Endothelial cell of umbilical vein (primary cell): ENCODE measurements around the gene CLDN7. TPM values are rescaled to one million over a fixed set of nuclear protein-coding genes. Genes with fewer than 3 reads are reported as not detected.

Experiments used
- BruUV-seq: library from RNA; stranded (reverse); fragments of 400-500 nt; replicated peaks from 2 replicates; lab custom pipeline; 2021; lab: Mats Ljungman, UMichigan
- CTCF ChIA-PET: fragments of 300-600, 350-600 bp; sonication (Branson Sonifier 250); formaldehyde crosslinking; loops from one replicate; lab custom pipeline; 2021; ENCODE audit warnings: antibody characterized with exemption, inconsistent platforms; lab: Charles Lee
- POLR2A ChIA-PET: fragments of 300-600, 350-600 bp; sonication (Branson Sonifier 250); formaldehyde crosslinking; loops from one replicate; lab custom pipeline; 2021; ENCODE audit warnings: antibody characterized with exemption, inconsistent platforms; lab: Charles Lee
- DNase-seq: peaks from one replicate; pipeline ENCODE4 v3.0.0-alpha.2; 2011; ENCODE audit warnings: low read depth, low spot score
- FAIRE-seq: peaks from 2 replicates; lab custom pipeline; 2011; peaks lifted over from hg19 to GRCh38; lab: Jason Lieb, UNC
- H2AFZ ChIP-seq: 2 replicates; pipeline ENCODE4 v1.6.0; 2012; ENCODE audit warnings: low read depth, low read length, control low read depth, inconsistent platforms
- H3K27ac ChIP-seq: 2 replicates; pipeline ENCODE4 v1.5.1; 2011; ENCODE audit warnings: low read depth, mild to moderate bottlenecking, control low read depth, low read length, moderate library complexity; ENCODE audit not compliant: insufficient read depth
- H3K27me3 ChIP-seq, 2 experiments: 2 replicates each; pipeline versions ENCODE4 v1.6.0 to v1.6.1; 2011; ENCODE audit warnings: low read length in 2 of 2, mixed read lengths in 1 of 2; ENCODE audit not compliant: control insufficient read depth in 2 of 2, insufficient read depth in 2 of 2
- H3K36me3 ChIP-seq, 2 experiments: 2 replicates in 1 of 2; 3 replicates in 1 of 2; pipeline ENCODE4 v1.5.1; 2011; ENCODE audit warnings: low read length in 2 of 2, mild to moderate bottlenecking in 1 of 2, moderate library complexity in 1 of 2; ENCODE audit not compliant: control insufficient read depth in 2 of 2, insufficient read depth in 2 of 2; ENCODE audit errors: extremely low read depth in 1 of 2
- H3K4me1 ChIP-seq: 3 replicates; pipeline ENCODE4 v1.5.1; 2011; ENCODE audit warnings: mild to moderate bottlenecking, low read length; ENCODE audit not compliant: control insufficient read depth, insufficient read depth; ENCODE audit errors: extremely low read depth
- H3K4me2 ChIP-seq: 2 replicates; pipeline ENCODE4 v1.6.1; 2011; ENCODE audit warnings: low read length, control low read depth, mixed read lengths; ENCODE audit not compliant: insufficient read depth
- H3K4me3 ChIP-seq, 3 experiments: fragments of 200-600 bp in 1 of 3; sonication (generic), shearing (Covaris generic) in 1 of 3; replicated peaks in 1 of 3; 2 replicates each; pipeline ENCODE4 v1.5.1; 2011 to 2016; ENCODE audit warnings: control low read depth in 3 of 3, low read length in 3 of 3, mild to moderate bottlenecking in 2 of 3, inconsistent platforms in 1 of 3, low read depth in 1 of 3, moderate library complexity in 1 of 3; ENCODE audit not compliant: insufficient read depth in 1 of 3
- H3K79me2 ChIP-seq: 2 replicates; pipeline ENCODE4 v1.6.0; 2012; ENCODE audit warnings: low read length, inconsistent platforms; ENCODE audit not compliant: control insufficient read depth, insufficient read depth
- H3K9ac ChIP-seq: replicated peaks from 2 replicates; pipeline ENCODE3; 2011; ENCODE audit warnings: low read length, control low read depth; ENCODE audit not compliant: insufficient read depth; ENCODE audit errors: extremely low read depth
- H3K9me1 ChIP-seq: replicated peaks from 3 replicates; pipeline ENCODE4 v1.6.0; 2011; ENCODE audit warnings: mild to moderate bottlenecking, low read length; ENCODE audit not compliant: control insufficient read depth, insufficient read depth; ENCODE audit errors: extremely low read depth
- H3K9me3 ChIP-seq: replicated peaks from 2 replicates; pipeline ENCODE4 v1.5.1; 2012; ENCODE audit warnings: low read length, inconsistent platforms; ENCODE audit not compliant: control insufficient read depth, insufficient read depth
- H4K20me1 ChIP-seq: replicated peaks from 2 replicates; pipeline ENCODE3; 2011; ENCODE audit warnings: mild to moderate bottlenecking, low read length; ENCODE audit not compliant: control insufficient read depth, insufficient read depth; ENCODE audit errors: extremely low read depth
- FOS ChIP-seq: IDR thresholded peaks from 2 replicates; pipeline ENCODE4 v1.6.1; 2011; ENCODE audit warnings: mild to moderate bottlenecking, low read length, moderate library complexity, borderline replicate concordance; ENCODE audit not compliant: insufficient read depth
- POLR2A ChIP-seq: IDR thresholded peaks from 2 replicates; pipeline ENCODE4 v1.6.1; 2012; ENCODE audit warnings: low read depth, mild to moderate bottlenecking, control low read depth, low read length
- POLR2AphosphoS5 ChIP-seq: IDR thresholded peaks from 2 replicates; pipeline ENCODE4 v1.6.1; 2012; ENCODE audit warnings: low read depth, mild to moderate bottlenecking, control low read depth, low read length, moderate library complexity; ENCODE audit not compliant: insufficient read depth
- dilution Hi-C: fragments of 300-500 bp; cut with MboI; formaldehyde crosslinking; loops from one replicate; pipeline ENCODE4 v1.15.0; 2019; ENCODE audit warnings: low sequenced_read_pairs; ENCODE audit not compliant: extremely low pct_ligation_motif_present
- intact Hi-C: fragments of 100-400 bp; cut with micrococcal nuclease; formaldehyde crosslinking; loops from one replicate; pipeline ENCODE4 v1.10.0; 2022
- polyA plus RNA-seq, 4 experiments: library from polyadenylated mRNA; depleted of rRNA in 3 of 4; stranded (reverse) in 3 of 4; unstranded in 1 of 4; fragments of >200 nt; gene quantifications; 2 replicates each; pipeline versions ENCODE4 v1.2.1 to v1.2.3, GENCODE V29; 2011 to 2012; ENCODE audit warnings: missing spikeins in 1 of 4
- total RNA-seq: library from RNA; stranded (reverse); gene quantifications from 2 replicates; pipeline ENCODE4 v1.2.3, GENCODE V29; 2021
- TF ChIP-seq, protein P1 (sequence below), 2 donors: IDR thresholded peaks; 1 replicate in 1 of 2; 2 replicates in 1 of 2; pipeline ENCODE4 v1.5.1; 2011; ENCODE audit warnings: low read length in 2 of 2, mild to moderate bottlenecking in 2 of 2, moderate library complexity in 2 of 2, control low read depth in 1 of 2, inconsistent platforms in 1 of 2, low read depth in 1 of 2; ENCODE audit not compliant: insufficient read depth in 1 of 2; ENCODE audit errors: extremely low read depth in 1 of 2

Gene CLDN7
- total and polyA plus RNA-seq, 2 donors (not counting 3 experiments of a cell fraction or from before 2014, with no cell fraction given): 25.4 to 25.7 TPM

DNA sequence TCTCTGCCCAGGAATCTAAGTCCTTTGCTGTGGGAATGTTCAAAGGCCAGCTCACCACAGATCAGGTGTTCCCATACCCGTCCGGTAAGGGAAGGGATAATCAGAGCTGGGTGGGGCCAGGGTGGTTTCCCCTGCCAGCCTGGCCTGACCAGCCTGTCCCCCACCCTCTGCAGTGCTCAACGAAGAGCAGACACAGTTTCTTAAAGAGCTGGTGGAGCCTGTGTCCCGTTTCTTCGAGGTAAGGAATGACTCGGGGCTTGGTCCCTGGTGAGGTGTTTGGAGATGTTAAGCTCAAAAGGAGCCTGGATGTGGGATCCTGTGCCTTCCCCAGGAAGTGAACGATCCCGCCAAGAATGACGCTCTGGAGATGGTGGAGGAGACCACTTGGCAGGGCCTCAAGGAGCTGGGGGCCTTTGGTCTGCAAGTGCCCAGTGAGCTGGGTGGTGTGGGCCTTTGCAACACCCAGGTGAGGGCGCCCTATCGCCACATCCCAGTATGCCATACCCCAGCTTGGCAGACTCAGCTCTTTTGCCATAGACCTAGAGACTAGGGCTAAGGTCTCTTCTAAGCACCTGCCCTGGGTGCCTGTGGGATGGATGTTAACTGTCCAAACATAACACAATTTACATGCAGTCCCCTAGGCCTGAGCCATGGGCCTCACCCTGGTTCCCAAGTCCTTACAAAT is 41.5 kb downstream of the CLDN7 start:
- ChIA-PET CTCF (interaction anchor here (0.6 to 4.5 kb wide), 21 partner anchors 9 to 175 kb away, joined by 3 to 94 read pairs (median 4); partner anchors contain the start of genes DVL2, GABARAP, GPS2 and PHF23), POLR2A (interaction anchor here (1.3 kb wide), 1 partner anchor 175 kb away, joined by 3 read pairs; no protein-coding TSS in a partner anchor)
- H3K27me3 ChIP-seq: no peaks in the 10 kb centered on the region
- H3K4me2 ChIP-seq: peak overlapping the region; percentile 65
- peaks cover 15 to 31% of the 10 kb centered on the region in 2 experiments for H3K36me3 ChIP-seq
- dilution Hi-C loops: no loop called here
- H3K79me2 ChIP-seq: peaks cover 11% of the 10 kb centered on the region
- peak overlapping the region; percentile 72 for H3K9ac ChIP-seq
- peak overlapping the region; percentile 51 to 69 (median 61) for H3K4me3 ChIP-seq
- no peaks in the 10 kb centered on the region for H3K9me1 ChIP-seq
- no peaks in the 10 kb centered on the region for H4K20me1 ChIP-seq
- H3K9me3 ChIP-seq: no peaks in the 10 kb centered on the region
- H3K27ac ChIP-seq: peak overlapping the region; percentile 71
- FAIRE-seq (peak; percentile 77), DNase-seq (peak; percentile 78)
- TSS peak; percentile 3 for BruUV-seq
- TF ChIP-seq POLR2A (peak; percentile 73), FOS (no peak), POLR2AphosphoS5 (peak; percentile 74)
- TF ChIP-seq, protein P1, sequence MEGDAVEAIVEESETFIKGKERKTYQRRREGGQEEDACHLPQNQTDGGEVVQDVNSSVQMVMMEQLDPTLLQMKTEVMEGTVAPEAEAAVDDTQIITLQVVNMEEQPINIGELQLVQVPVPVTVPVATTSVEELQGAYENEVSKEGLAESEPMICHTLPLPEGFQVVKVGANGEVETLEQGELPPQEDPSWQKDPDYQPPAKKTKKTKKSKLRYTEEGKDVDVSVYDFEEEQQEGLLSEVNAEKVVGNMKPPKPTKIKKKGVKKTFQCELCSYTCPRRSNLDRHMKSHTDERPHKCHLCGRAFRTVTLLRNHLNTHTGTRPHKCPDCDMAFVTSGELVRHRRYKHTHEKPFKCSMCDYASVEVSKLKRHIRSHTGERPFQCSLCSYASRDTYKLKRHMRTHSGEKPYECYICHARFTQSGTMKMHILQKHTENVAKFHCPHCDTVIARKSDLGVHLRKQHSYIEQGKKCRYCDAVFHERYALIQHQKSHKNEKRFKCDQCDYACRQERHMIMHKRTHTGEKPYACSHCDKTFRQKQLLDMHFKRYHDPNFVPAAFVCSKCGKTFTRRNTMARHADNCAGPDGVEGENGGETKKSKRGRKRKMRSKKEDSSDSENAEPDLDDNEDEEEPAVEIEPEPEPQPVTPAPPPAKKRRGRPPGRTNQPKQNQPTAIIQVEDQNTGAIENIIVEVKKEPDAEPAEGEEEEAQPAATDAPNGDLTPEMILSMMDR (IDR thresholded peaks at IDR 0.05; ENCODE audit: extremely low read depth in 1 of 2, insufficient read depth in 1 of 2, low read depth in 1 of 2, low read length in 2 of 2): peak; percentile 66 to 76
- H3K4me1 ChIP-seq: peaks cover 23% of the 10 kb centered on the region
- intact Hi-C loops: loop anchor here (1.0 to 2.0 kb wide), 4 partner anchors 14 to 76 kb away; partner anchors contain the start of genes DVL2 and PHF23
- H2AFZ ChIP-seq: no peak overlapping the region
